UCSD-AML1 (cell line): ENCODE results near the gene RASSF3.
A peak's percentile ranks its signal among the peaks of the same experiment; 100 is the strongest.
"Not testable (repeated sequence)": the region's sequence is repeated elsewhere in the genome, so short reads cannot be mapped to it uniquely, and the experiment has no call there.

Experiments
- DNase-seq: peaks from one replicate; lab custom pipeline; 2025; ENCODE audit not compliant: unreplicated experiment; lab: John Stamatoyannopoulos, UW

The RASSF3 gene

GRCh38 chr12:64595863-64596793, 14.2 kb upstream of the RASSF3 start:
- DNase-seq: no peak

GRCh38 chr12:64598831-64599230, 11.5 kb upstream of the RASSF3 start:
- DNase-seq: no peak

GRCh38 chr12:64600164-64600561, 10.1 kb upstream of the RASSF3 start:
- no peak for DNase-seq

- DNase-seq: no peak
These were observed 7.0 kb upstream of the RASSF3 start for GRCh38 chr12:64603183-64603841.

GRCh38 chr12:64608901-64609535, 1.3 kb upstream of the RASSF3 start:
- peak; percentile 46 for DNase-seq

- DNase-seq: peak; percentile 30
These were observed 688 bp upstream of the RASSF3 start for GRCh38 chr12:64609536-64610078.

GRCh38 chr12:64610660-64611340, 505 bp downstream of the RASSF3 start:
- peak; percentile 72 for DNase-seq

GRCh38 chr12:64611341-64612284, 1.3 kb downstream of the RASSF3 start:
- peak; percentile 41 for DNase-seq

- no peak for DNase-seq
These were observed 2.5 kb downstream of the RASSF3 start for GRCh38 chr12:64612843-64613242.

GRCh38 chr12:64613775-64614398, 3.6 kb downstream of the RASSF3 start:
- DNase-seq: not testable (repeated sequence)

- DNase-seq: no peak
These were observed 5.9 kb downstream of the RASSF3 start for GRCh38 chr12:64616201-64616600.

GRCh38 chr12:64618953-64619590, 8.8 kb downstream of the RASSF3 start:
- peak; percentile 33 for DNase-seq

GRCh38 chr12:64621257-64621942, 11.1 kb downstream of the RASSF3 start:
- no peak for DNase-seq

- no peak for DNase-seq
These were observed 13.7 kb downstream of the RASSF3 start for GRCh38 chr12:64624035-64624434.

GRCh38 chr12:64625243-64626077, 15.2 kb downstream of the RASSF3 start:
- DNase-seq: peak; percentile 67

- DNase-seq: not testable (repeated sequence)
These were observed 16.3 kb downstream of the RASSF3 start for GRCh38 chr12:64626588-64626987.

GRCh38 chr12:64627771-64628170, 17.5 kb downstream of the RASSF3 start:
- no peak for DNase-seq
